ENCODE data around the gene CATSPER3. TPM values are rescaled to one million over a fixed set of nuclear protein-coding genes. Genes with fewer than 3 reads are reported as not detected.

CATSPER3 gene
- total and polyA plus RNA-seq, 2 of the 8 experiments (the other 6 are each of a cell fraction or from before 2014, with no cell fraction given), result 0.62 TPM; not detected in 1

GRCh38 chr5:134964359-134965270 is 3.1 kb upstream of the CATSPER3 start:
- H3K79me1 ChIP-seq (ENCODE audit: low read depth, low read length), result no peaks in the 10 kb centered on the region
- no peak overlapping the region for H2AK5ac ChIP-seq (ENCODE audit: low read depth, low read length)
- no peak overlapping the region for H3K4ac ChIP-seq (replicated peaks; ENCODE audit: insufficient read length, low read depth, low read length)
- DNase-seq (ENCODE audit: low read depth in 1 of 2, low spot score in 2 of 2), result no peak
- no peak for FAIRE-seq
- no peak overlapping the region for H4K5ac ChIP-seq (ENCODE audit: insufficient read length, low read depth, low read length)
- H3K9me3 ChIP-seq (ENCODE audit: insufficient read depth in 2 of 2, low read depth in 1 of 2, low read length in 1 of 2), result no peaks in the 10 kb centered on the region
- no peak overlapping the region for H2BK12ac ChIP-seq (ENCODE audit: low read depth, low read length)
- H3K18ac ChIP-seq (ENCODE audit: extremely low read depth, low read length), result no peak overlapping the region
- H4K20me1 ChIP-seq (replicated peaks in 1 of 2; ENCODE audit: control insufficient read depth in 1 of 2, insufficient read depth in 2 of 2, low read length in 2 of 2), result no peaks in the 10 kb centered on the region
- H2BK15ac ChIP-seq (ENCODE audit: low read length), result no peak overlapping the region
- no peaks in the 10 kb centered on the region for H3K79me2 ChIP-seq (ENCODE audit: control insufficient read depth in 1 of 2, insufficient read depth in 2 of 2, low read length in 2 of 2)
- no peak overlapping the region for H4K8ac ChIP-seq (ENCODE audit: extremely low read depth, insufficient read depth, low read length)
- H3K23me2 ChIP-seq (ENCODE audit: low read depth, low read length), result no peaks in the 10 kb centered on the region
- no peak for TF ChIP-seq BACH1 (IDR thresholded peaks at IDR 0.05; ENCODE audit: low read length)
- no peak for TF ChIP-seq SIX5 (IDR thresholded peaks at IDR 0.05; ENCODE audit: low read depth, low read length)
- TF ChIP-seq BRCA1 (IDR thresholded peaks at IDR 0.05; ENCODE audit: low read depth, low read length), result no peak
- H3K27ac ChIP-seq (ENCODE audit: low read depth, low read length), result no peak overlapping the region
- H3K9ac ChIP-seq (replicated peaks in 1 of 4; ENCODE audit: extremely low read depth in 1 of 4, low read depth in 3 of 4, low read length in 3 of 4), result no peak overlapping the region
- H3K36me3 ChIP-seq (ENCODE audit: control insufficient read depth in 2 of 4, insufficient read depth in 4 of 4, low read length in 3 of 4), result no peaks in the 10 kb centered on the region; a peak in 2 of 8 replicates
- H3K27me3 ChIP-seq (replicated peaks in 1 of 4; ENCODE audit: control insufficient read depth in 3 of 4, extremely low read depth in 1 of 4, insufficient read depth in 3 of 4, low read length in 3 of 4), result no peaks in the 10 kb centered on the region
- no peak overlapping the region for H3K14ac ChIP-seq (ENCODE audit: insufficient read length)
- WGBS, 2 experiments (ENCODE audit: extremely low coverage in 1 of 2, insufficient coverage in 1 of 2, insufficient read length in 1 of 2, insufficient replicate concordance in 2 of 2, low coverage in 1 of 2, low lambda C conversion rate in 2 of 2, missing lambda C conversion rate in 1 of 2), result 91% methylated on average over 12 of the region's 12 CpGs; no CpG with 5 or more reads in 1 of the 2 experiments
- ChIA-PET POLR2A (ENCODE audit: partially characterized antibody) (interaction anchor here (1.1 to 1.4 kb wide), 2 partner anchors 12 to 14 kb away, joined by 3 to 4 read pairs; no protein-coding TSS in a partner anchor), CTCF (ENCODE audit: partially characterized antibody) (interaction anchor here (1.2 to 1.5 kb wide), 2 partner anchors 47 to 57 kb away, joined by 5 read pairs; no protein-coding TSS in a partner anchor)
- H2AFZ ChIP-seq (ENCODE audit: low read length), result no peak overlapping the region
- no peak overlapping the region for H2BK5ac ChIP-seq (ENCODE audit: low read depth, low read length)
- no peak overlapping the region for H3K4me2 ChIP-seq (ENCODE audit: insufficient read depth in 1 of 2, low read depth in 2 of 2, low read length in 2 of 2)
- H3K23ac ChIP-seq (ENCODE audit: insufficient read length), result no peak overlapping the region
- no peaks in the 10 kb centered on the region for H3K4me1 ChIP-seq (replicated peaks in 1 of 4; ENCODE audit: control insufficient read depth in 3 of 4, insufficient read depth in 4 of 4, low read length in 3 of 4)
- H3K4me3 ChIP-seq (ENCODE audit: extremely low read depth in 1 of 4, insufficient read depth in 2 of 4, low read depth in 3 of 4, low read length in 4 of 4), result no peak overlapping the region
- no peak overlapping the region for H3K56ac ChIP-seq (replicated peaks; ENCODE audit: insufficient read length, low read depth, low read length)
- no peak overlapping the region for H2BK20ac ChIP-seq (ENCODE audit: low read length)
- H4K91ac ChIP-seq (replicated peaks; ENCODE audit: insufficient read length, low read length), result no peak overlapping the region
- no peak overlapping the region for H2BK120ac ChIP-seq (replicated peaks; ENCODE audit: low read depth, low read length)
